Stimulated activated CD4-positive, alpha-beta T cell treated with anti-CD3 and anti-CD28 coated beads, Interleukin-1b, Interleukin-23, amount 100 ng/mL, for 48 hours (primary cell): ENCODE data around the gene OR2T27.
"Not testable (repeated sequence)": the region's sequence is repeated elsewhere in the genome, so short reads cannot be mapped to it uniquely, and the experiment has no call there.

ENCODE experiments used
- DNase-seq: peaks from one replicate; pipeline ENCODE4 v3.0.0-alpha.2; 2020

Gene OR2T27

DNA sequence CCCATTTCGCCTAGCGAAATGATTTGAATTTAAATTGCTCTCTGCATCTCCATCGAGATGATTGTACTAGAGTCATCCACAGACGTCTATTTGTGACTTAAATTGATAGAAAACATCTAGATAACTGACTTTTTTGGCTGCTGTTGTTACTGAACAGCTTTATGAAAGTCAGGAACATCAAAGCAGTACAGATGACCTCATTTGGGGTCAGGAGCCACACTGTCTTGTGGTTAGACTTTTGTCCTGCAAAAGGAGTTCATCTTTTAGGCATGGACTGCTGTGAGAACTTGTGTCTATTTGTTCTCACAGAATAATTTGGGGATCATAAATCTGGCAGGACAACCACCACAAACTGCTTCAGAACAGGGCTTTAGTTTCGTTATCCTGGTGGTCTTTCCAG is 15.7 kb downstream of the OR2T27 start:
- DNase-seq, result not testable (repeated sequence)

GRCh38 chr1:248636612-248637011 is 18.7 kb downstream of the OR2T27 start:
- DNase-seq, result not testable (repeated sequence)

GRCh38 chr1:248634991-248635390 is 20.3 kb downstream of the OR2T27 start, which contains the start of gene OR2T11:
Gene OR2T11 (minus strand): TSS chr1:248635091. CDS start chr1:248627128, 7,963 bp downstream.
- not testable (repeated sequence) for DNase-seq

- no peak for DNase-seq
Measured at GRCh38 chr1:248631354-248632008, 23.8 kb downstream of the OR2T27 start.

DNA sequence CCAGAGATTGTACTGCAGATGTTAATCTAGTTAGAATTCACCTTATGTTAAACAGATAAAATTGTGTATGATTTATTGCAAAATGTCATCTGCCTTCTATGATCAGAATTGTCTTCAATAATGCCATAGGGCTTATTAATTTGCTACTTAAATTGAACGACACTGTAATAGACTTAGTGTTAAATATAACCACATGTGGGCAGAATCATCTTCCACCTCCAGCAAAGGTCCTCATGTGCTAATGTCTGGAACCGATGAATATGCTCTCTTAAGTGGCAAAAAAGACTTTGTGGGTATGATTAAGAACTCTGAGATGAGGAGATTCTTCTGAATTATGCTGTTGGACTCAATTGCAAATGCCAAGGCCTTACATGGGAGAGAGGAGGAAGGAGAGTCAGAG is 24.8 kb downstream of the OR2T27 start:
- DNase-seq, result no peak

DNA sequence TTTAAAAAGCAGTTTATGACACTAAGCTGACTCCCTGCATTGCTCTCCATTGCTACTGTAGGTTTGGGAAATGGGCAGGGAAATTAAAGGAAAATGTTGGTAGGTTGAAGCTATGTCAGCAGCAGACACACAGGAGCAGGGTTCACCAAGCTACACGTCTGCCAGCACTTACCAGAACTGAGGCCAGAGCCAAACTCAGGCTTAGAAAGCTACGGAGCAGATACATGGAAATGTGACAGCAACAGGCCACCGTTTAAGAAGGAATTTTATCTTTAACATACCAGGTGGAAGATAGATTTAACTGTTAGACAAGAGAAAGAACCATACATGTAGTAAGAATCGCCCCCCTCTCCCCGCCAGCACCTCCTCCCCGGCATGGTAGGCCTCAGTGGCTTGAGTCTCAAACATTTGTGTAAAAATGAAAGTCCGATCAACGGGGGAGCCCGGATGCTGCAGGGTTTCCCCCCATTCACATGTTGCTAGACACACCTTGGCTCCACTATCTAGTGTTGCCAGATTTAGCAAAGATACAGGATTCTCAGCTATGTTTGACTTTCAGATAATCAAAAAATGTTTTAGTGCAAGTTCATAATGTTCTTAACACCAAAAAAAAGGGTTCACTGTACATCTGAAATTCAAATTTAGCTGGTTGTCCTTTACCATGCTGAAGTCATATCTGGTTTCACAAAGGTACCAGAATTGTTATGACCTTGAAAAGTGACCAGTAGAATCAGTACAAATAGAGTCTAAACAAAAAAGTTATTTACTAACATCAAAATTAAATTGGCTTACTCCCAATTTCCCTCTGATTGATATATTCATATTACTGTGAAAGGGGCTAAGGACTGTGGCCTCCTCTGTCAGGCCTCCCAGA is 27.1 kb downstream of the OR2T27 start:
- no peak for DNase-seq

GRCh38 chr1:248625971-248626370 is 29.4 kb downstream of the OR2T27 start:
- DNase-seq, result no peak

DNA sequence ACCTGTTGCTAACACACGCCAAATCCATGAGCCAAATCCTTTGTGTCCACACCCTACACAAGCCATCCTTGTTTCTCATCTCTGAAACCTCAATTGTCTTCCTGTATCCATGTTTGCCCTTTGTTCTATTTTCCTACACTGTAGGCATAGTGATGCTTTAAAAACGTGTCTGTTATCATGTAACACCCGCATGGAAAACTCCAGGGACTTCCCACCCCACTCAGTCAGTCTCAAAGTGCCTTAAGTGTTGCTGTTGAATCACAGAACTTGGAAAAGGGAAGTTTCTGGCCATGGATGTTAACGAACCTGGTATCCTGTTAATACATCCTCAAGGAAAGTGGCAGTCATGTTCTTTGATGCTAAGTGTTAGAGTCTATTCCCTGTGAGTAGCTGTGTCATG is 30.2 kb downstream of the OR2T27 start:
- no peak for DNase-seq

- DNase-seq, result no peak
Measured at GRCh38 chr1:248622570-248623001, 32.7 kb downstream of the OR2T27 start.

DNA sequence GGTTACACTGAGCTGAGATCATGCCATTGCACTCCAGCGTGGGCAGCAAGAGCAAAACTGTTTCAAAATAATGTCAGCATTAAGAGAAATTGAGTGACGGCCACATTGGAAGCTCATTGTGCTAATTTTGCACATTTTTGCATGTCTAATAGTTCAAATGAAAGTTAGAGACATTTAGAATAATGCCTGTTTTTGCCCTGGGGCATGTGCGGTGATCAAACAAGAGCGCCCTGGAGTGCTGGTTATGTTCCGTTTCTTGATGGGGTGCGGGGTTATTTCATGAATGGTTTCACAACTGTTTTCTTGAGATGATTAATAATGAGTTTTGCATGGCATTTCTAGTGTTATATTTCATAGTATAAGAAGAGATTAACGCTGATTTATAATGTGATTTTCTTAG is 33.6 kb downstream of the OR2T27 start:
- no peak for DNase-seq

DNA sequence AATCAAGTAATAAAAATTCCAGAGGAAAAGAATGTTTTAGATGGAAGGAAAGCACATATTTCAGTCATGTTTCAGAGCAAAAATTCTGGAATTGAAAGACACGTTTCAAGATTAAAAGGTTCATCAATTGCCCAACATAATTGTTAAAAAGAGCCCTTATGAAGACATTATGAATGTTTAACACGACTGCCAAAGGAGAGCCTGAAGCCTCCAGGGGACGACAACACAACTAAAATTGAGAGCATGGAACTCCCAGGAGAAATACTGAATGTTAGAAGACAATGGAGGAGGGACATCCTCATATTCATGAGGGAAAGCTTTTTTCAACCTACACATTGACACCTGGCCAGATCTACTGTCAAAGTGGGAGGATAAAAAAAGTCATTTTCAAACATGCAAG is 36.5 kb downstream of the OR2T27 start:
- peak; percentile 40 for DNase-seq

- no peak for DNase-seq
Measured at GRCh38 chr1:248618119-248618518, 37.2 kb downstream of the OR2T27 start.

DNA sequence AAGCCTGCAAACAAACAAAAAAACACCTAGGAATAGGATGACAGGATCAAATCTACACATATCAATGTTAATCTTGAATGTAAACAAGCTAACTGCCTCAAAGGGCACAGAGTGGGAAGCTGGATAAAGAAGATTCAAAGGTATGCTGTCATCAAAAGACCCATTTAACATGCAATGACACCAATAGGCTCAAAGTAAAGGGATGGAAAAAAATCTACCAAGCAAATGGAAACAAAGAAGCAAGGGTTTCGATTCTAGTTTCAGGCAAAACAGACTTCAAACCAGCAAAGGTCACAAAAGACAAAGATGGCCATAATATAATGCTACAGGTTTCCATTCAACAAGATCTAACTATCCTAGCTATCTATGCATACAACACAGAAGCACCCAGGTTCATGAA is 41.6 kb downstream of the OR2T27 start:
- no peak for DNase-seq

- peak; percentile 36 for DNase-seq
Measured at GRCh38 chr1:248611883-248612414, 43.4 kb downstream of the OR2T27 start.

DNA sequence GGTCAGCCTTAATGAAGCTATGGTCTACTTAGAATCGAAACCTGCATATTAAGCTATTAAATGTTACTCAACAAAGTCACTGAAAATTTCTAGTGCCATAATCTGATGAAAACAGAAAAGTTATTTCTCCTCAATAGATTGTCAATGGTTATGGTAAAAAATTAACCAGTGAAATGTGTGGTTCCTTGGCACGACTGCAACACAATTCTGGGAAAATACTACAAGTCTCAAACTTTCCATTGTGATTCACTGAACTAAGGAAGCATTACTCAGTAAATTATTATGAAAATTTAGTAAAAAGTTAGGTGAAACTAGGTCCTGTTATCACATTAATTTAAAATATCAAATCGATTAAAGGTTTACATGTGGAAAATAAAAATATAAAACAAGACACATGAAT is 45.0 kb downstream of the OR2T27 start:
- no peak for DNase-seq
